HepG2 (cell line): Measurements from ENCODE around the gene HS3ST2. TPM values are rescaled to one million over a fixed set of nuclear protein-coding genes. Genes with fewer than 3 reads are reported as not detected.

ENCODE experiments used
- ATAC-seq: fragments of 200-7000 bp; cut with Tn5 transposase; 3 replicates; pipeline ENCODE4 v1.9.1; 2020; ENCODE audit warnings: mild to moderate bottlenecking, moderate library complexity
- BruUV-seq: library from RNA; stranded (reverse); fragments of 400-500 nt; replicated peaks from 2 replicates; lab custom pipeline; 2021; lab: Mats Ljungman, UMichigan
- CTCF ChIA-PET: fragments of 300-600 bp; formaldehyde crosslinking; extraction: SDS; loops from one replicate; lab custom pipeline; 2021; ENCODE audit warnings: low total read pairs, inconsistent platforms, low intra/inter-chr PET ratio; lab: Yijun Ruan, JAX
- POLR2A ChIA-PET: fragments of 350-600 bp; sonication (Branson Sonifier 250); formaldehyde crosslinking; loops from one replicate; lab custom pipeline; 2020; ENCODE audit warnings: antibody characterized with exemption, inconsistent platforms; lab: Yijun Ruan, JAX
- DNase-seq: peaks from one replicate; pipeline ENCODE4 v3.0.0-alpha.2; 2015; ENCODE audit warnings: low spot score
- FAIRE-seq: peaks from 3 replicates; lab custom pipeline; 2011; peaks lifted over from hg19 to GRCh38; lab: Jason Lieb, UNC
- H2AFZ ChIP-seq: one replicate; pipeline ENCODE4 v1.6.1; 2011; ENCODE audit warnings: low read length, inconsistent platforms
- H3K27ac ChIP-seq: fragments of 300-600 bp; 3 replicates; pipeline ENCODE4 v1.8.0; 2011; ENCODE audit warnings: mixed run types, mild to moderate bottlenecking, mixed read lengths, low read length, inconsistent platforms; ENCODE audit not compliant: insufficient read depth; ENCODE audit errors: extremely low read length
- H3K27me3 ChIP-seq, 2 experiments: fragments of 200-600 bp in 1 of 2; 2 replicates in 1 of 2; 3 replicates in 1 of 2; pipeline versions ENCODE4 v1.6.0 to v1.8.0; 2011; ENCODE audit warnings: low read length in 2 of 2, mild to moderate bottlenecking in 2 of 2, moderate library complexity in 2 of 2, inconsistent platforms in 1 of 2; ENCODE audit not compliant: insufficient read depth in 2 of 2, control insufficient read depth in 1 of 2
- H3K36me3 ChIP-seq, 2 experiments: fragments of 200-600 bp in 1 of 2; replicated peaks in 1 of 2; 2 replicates in 1 of 2; 3 replicates in 1 of 2; pipeline versions ENCODE4 v1.5.1 to v1.8.0; 2011; ENCODE audit warnings: low read length in 2 of 2, inconsistent platforms in 1 of 2; ENCODE audit not compliant: insufficient read depth in 2 of 2, control insufficient read depth in 1 of 2
- H3K4me1 ChIP-seq: 2 replicates; pipeline ENCODE4 v1.5.1; 2012; ENCODE audit warnings: low read length, inconsistent platforms; ENCODE audit not compliant: insufficient read depth
- H3K4me2 ChIP-seq: 2 replicates; pipeline ENCODE4 v1.6.0; 2011; ENCODE audit warnings: low read depth, low read length, inconsistent platforms
- H3K4me3 ChIP-seq, 3 experiments: fragments of 200-600 bp in 1 of 3; sonication (generic), shearing (Covaris generic) in 1 of 3; replicated peaks in 1 of 3; 2 replicates each; pipeline ENCODE4 v1.5.1; 2011 to 2016; ENCODE audit warnings: low read length in 3 of 3, inconsistent platforms in 2 of 3, low read depth in 2 of 3, mild to moderate bottlenecking in 2 of 3, control low read depth in 1 of 3, mixed read lengths in 1 of 3; ENCODE audit not compliant: insufficient read depth in 1 of 3
- H3K79me2 ChIP-seq: one replicate; pipeline ENCODE4 v1.6.1; 2011; ENCODE audit warnings: low read length, inconsistent platforms; ENCODE audit not compliant: insufficient read depth
- H3K9ac ChIP-seq: 2 replicates; pipeline ENCODE4 v1.6.0; 2011; ENCODE audit warnings: mild to moderate bottlenecking, low read depth, low read length, inconsistent platforms; ENCODE audit not compliant: insufficient read depth
- H3K9me3 ChIP-seq: 2 replicates; pipeline ENCODE4 v1.5.1; 2012; ENCODE audit warnings: mild to moderate bottlenecking, low read length
- H4K20me1 ChIP-seq: 2 replicates; pipeline ENCODE4 v1.6.0; 2011; ENCODE audit warnings: inconsistent platforms, mild to moderate bottlenecking, low read length, moderate library complexity; ENCODE audit not compliant: insufficient read depth
- DDIT3 ChIP-seq: sonication (generic); formaldehyde crosslinking; IDR thresholded peaks from 2 replicates; pipeline ENCODE4 v1.4.0; 2020; ENCODE audit warnings: mild to moderate bottlenecking, missing genetic modification reagents
- GLI4 ChIP-seq: sonication (generic); formaldehyde crosslinking; IDR thresholded peaks from 2 replicates; pipeline ENCODE4 v1.5.1; 2020; ENCODE audit warnings: missing genetic modification reagents, mild to moderate bottlenecking, moderate library complexity, borderline replicate concordance
- TCF12 ChIP-seq, 2 experiments: fragments of 450-650 bp in 1 of 2; sonication (generic) in 1 of 2; formaldehyde crosslinking in 1 of 2; IDR thresholded peaks; 2 replicates each; pipeline versions ENCODE4 v1.6.1 to v1.8.0; 2017 to 2022; ENCODE audit warnings: antibody characterized with exemption in 1 of 2, mild to moderate bottlenecking in 1 of 2, missing genetic modification reagents in 1 of 2, moderate library complexity in 1 of 2
- ZNF430 ChIP-seq: sonication (generic); formaldehyde crosslinking; IDR thresholded peaks from 2 replicates; pipeline ENCODE4 v1.9.0; 2021; ENCODE audit warnings: mild to moderate bottlenecking, missing genetic modification reagents
- ZNF496 ChIP-seq: sonication (generic); formaldehyde crosslinking; IDR thresholded peaks from 2 replicates; pipeline ENCODE4 v1.8.1; 2023; ENCODE audit warnings: mild to moderate bottlenecking, moderate library complexity, missing genetic modification reagents; ENCODE audit not compliant: insufficient replicate concordance
- ZNF501 ChIP-seq: sonication (generic); formaldehyde crosslinking; IDR thresholded peaks from 2 replicates; pipeline ENCODE4 v1.5.1; 2020; ENCODE audit warnings: mild to moderate bottlenecking, moderate library complexity, missing genetic modification reagents
- ZNF710 ChIP-seq: sonication (generic); formaldehyde crosslinking; IDR thresholded peaks from 2 replicates; pipeline ENCODE4 v1.5.0; 2020; ENCODE audit warnings: mild to moderate bottlenecking, missing genetic modification reagents, borderline replicate concordance
- ZNF75D ChIP-seq: sonication (generic); formaldehyde crosslinking; IDR thresholded peaks from 2 replicates; pipeline ENCODE4 v1.8.1; 2023; ENCODE audit warnings: missing genetic modification reagents, mild to moderate bottlenecking, borderline replicate concordance
- ZNF768 ChIP-seq: sonication (generic); formaldehyde crosslinking; IDR thresholded peaks from 2 replicates; pipeline ENCODE4 v1.4.0; 2020; ENCODE audit warnings: missing genetic modification reagents
- WGBS: methylation state at CpG from one replicate; pipeline ENCODE4 v1.1.6; 2017; ENCODE audit warnings: low lambda C conversion rate; 5-methylcytosine and 5-hydroxymethylcytosine counted together
- in situ Hi-C: cut with HindIII; loops from 2 replicates; pipeline ENCODE4 v1.10.0; 2017; ENCODE audit warnings: low pct_unique_long_range_greater_than_20kb; ENCODE audit not compliant: extremely low pct_ligation_motif_present
- intact Hi-C: fragments of 100-400 bp; cut with micrococcal nuclease; formaldehyde crosslinking; loops from one replicate; pipeline ENCODE4 v1.10.0; 2022; ENCODE audit not compliant: unreplicated experiment
- polyA plus RNA-seq, 8 experiments: library from polyadenylated mRNA; depleted of rRNA in 3 of 8; stranded (reverse) in 7 of 8; unstranded in 1 of 8; fragments of >200 nt; fragmentation: Illumina TruSeq in 4 of 8; extraction: Trizol in 4 of 8; gene quantifications; 2 replicates each; pipeline versions ENCODE4 v1.2.1 to v1.2.3, GENCODE V29; 2011 to 2016; ENCODE audit warnings: low read depth in 4 of 8, missing spikeins in 1 of 8, mixed read lengths in 1 of 8; ENCODE audit not compliant: insufficient read depth in 1 of 8
- total RNA-seq, 5 experiments: library from RNA; depleted of rRNA; stranded (reverse); fragments of >200 nt; fragmentation: Illumina TruSeq; extraction: Trizol; gene quantifications; 2 replicates each; pipeline ENCODE4 v1.2.3, GENCODE V29; 2016; ENCODE audit warnings: low read depth in 1 of 5
- TF ChIP-seq, protein P1 (sequence below): IDR thresholded peaks from 2 replicates; pipeline ENCODE4 v1.6.1; 2018; ENCODE audit warnings: missing genetic modification reagents
- TF ChIP-seq, protein P2 (sequence below): sonication (generic); formaldehyde crosslinking; IDR thresholded peaks from 2 replicates; pipeline ENCODE4 v1.5.0; 2020; ENCODE audit warnings: mild to moderate bottlenecking, missing genetic modification reagents

Gene HS3ST2
- total and polyA plus RNA-seq, 2 of the 13 experiments (the other 11 are each of a cell fraction or from before 2014, with no cell fraction given): not detected

DNA sequence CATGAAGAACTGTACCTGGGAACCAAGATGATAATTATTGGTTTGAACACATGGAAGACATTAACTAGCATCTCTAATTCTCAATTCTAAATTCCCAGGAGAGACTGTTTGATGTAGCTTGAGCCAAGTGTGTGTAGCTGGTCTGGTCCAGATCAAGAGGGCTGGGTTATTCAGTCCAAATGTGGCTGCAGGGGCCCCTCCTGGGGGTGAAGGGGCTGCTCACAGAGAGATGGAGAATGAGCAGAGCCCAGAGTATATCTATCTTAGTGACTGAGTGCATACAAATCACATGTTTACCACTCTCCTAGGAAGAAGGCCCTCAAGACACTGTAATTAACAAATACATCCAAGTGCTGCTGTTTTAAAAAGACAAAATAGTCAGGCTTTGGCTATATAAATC, 50.4 kb downstream of the HS3ST2 start (continued):
- TF ChIP-seq TCF12 (IDR thresholded peaks at IDR 0.05) (no peak), TCF12 (CRISPR knock-in tag; IDR thresholded peaks at IDR 0.05) (no peak), DDIT3 (CRISPR knock-in tag) (no peak), ZNF710 (CRISPR knock-in tag) (no peak), GLI4 (CRISPR knock-in tag) (no peak), ZNF75D (CRISPR knock-in tag) (no peak), ZNF496 (CRISPR knock-in tag) (no peak), ZNF768 (no peak)
- TF ChIP-seq, all 625 proteins: peak for 0

DNA sequence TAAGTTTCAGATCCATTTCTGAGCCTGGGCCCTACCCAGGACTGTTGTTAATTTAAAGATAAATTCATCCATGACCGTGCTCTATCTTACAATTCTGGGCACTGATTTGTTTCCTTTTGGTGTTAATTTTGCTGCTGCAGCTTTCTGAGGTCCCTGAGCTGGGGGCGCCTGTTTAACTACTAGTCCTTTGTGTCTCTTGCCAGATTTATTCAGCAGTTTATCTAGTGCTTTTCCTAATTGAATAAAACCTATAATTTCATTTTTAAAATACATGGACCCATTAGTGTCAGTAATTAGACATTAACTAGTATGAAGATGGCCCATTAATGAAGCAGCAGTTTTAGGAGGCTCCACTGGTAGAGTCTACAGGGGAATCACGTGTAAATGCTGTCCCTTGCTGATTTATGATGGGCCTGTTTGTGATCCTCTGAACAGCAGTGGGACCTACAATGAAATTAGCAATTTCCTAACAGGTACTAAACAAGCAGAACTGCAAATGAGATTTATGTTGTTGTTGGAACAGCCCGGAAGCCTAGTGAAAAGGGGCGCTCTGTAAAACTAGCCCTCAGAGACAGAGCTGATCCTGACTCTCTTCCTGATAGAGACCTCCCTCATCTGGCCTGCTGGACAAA, 54.7 kb downstream of the HS3ST2 start:
- no peak overlapping the region for H3K27ac ChIP-seq
- no peaks in the 10 kb centered on the region for H3K4me1 ChIP-seq
- no TSS peak for BruUV-seq
- in situ Hi-C loops: no loop called here
- intact Hi-C loops: no loop called here
- DNase-seq: no peak
- H3K27me3 ChIP-seq: 0 out of 5 replicates have a peak, but pooled peaks cover 0 to 5% of the 10 kb centered on the region in 2 experiments
- H3K4me2 ChIP-seq: no peak overlapping the region
- no peak for FAIRE-seq
- ChIA-PET POLR2A (no interaction called here), CTCF (no interaction called here)
- no peak overlapping the region for H3K4me3 ChIP-seq
- H2AFZ ChIP-seq: no peak overlapping the region
- no peak overlapping the region for H3K9ac ChIP-seq
- H4K20me1 ChIP-seq: no peaks in the 10 kb centered on the region
- H3K79me2 ChIP-seq: no peaks in the 10 kb centered on the region
- 49% methylated on average over 5 of the region's 5 CpGs for whole genome bisulfite sequencing
- no peaks in the 10 kb centered on the region for H3K9me3 ChIP-seq
- no peaks in the 10 kb centered on the region for H3K36me3 ChIP-seq
- no peak for ATAC-seq
- TF ChIP-seq, protein P1, sequence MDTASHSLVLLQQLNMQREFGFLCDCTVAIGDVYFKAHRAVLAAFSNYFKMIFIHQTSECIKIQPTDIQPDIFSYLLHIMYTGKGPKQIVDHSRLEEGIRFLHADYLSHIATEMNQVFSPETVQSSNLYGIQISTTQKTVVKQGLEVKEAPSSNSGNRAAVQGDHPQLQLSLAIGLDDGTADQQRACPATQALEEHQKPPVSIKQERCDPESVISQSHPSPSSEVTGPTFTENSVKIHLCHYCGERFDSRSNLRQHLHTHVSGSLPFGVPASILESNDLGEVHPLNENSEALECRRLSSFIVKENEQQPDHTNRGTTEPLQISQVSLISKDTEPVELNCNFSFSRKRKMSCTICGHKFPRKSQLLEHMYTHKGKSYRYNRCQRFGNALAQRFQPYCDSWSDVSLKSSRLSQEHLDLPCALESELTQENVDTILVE (CRISPR knock-in tag): no peak
- TF ChIP-seq ZNF430 (no peak), ZNF501 (CRISPR knock-in tag) (no peak)
- TF ChIP-seq, protein P2, sequence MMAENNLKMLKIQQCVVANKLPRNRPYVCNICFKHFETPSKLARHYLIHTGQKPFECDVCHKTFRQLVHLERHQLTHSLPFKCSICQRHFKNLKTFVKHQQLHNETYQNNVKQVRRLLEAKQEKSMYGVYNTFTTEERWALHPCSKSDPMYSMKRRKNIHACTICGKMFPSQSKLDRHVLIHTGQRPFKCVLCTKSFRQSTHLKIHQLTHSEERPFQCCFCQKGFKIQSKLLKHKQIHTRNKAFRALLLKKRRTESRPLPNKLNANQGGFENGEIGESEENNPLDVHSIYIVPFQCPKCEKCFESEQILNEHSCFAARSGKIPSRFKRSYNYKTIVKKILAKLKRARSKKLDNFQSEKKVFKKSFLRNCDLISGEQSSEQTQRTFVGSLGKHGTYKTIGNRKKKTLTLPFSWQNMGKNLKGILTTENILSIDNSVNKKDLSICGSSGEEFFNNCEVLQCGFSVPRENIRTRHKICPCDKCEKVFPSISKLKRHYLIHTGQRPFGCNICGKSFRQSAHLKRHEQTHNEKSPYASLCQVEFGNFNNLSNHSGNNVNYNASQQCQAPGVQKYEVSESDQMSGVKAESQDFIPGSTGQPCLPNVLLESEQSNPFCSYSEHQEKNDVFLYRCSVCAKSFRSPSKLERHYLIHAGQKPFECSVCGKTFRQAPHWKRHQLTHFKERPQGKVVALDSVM (CRISPR knock-in tag): no peak
